ENCODE measurements around the gene THAP4.

THAP4 gene

DNA sequence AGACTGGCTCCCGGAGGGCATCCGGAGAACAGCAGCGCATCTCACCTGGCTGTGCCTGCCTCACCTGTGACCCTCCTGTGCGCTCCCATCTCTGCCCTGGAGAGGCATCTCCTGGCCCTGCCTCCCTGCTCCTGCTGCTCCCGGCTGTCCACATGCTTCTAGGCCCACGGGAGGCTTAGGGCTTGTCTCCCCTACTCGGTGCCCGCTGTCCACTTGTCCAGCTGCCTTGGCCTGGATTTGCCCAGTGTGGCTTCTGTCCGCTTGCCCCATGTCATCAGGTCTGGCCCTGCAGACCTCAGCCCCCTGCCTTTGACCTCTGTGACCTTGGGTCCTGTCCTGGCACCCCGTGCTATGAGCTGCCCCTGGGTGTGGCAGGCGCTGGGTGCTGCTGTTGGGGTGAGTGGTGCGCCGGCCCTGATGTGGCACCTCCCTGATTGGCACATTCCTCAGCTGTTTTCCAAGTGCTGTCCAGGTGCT, 73.9 kb downstream of the THAP4 start:
- no peak overlapping the region for H3K4me3 ChIP-seq (ENCODE audit: low read length)
- peaks cover 3% of the 10 kb centered on the region for H3K4me1 ChIP-seq (ENCODE audit: control insufficient read depth, low read depth, low read length)
- H3K9ac ChIP-seq (ENCODE audit: low read length): no peak overlapping the region
- H3K9me3 ChIP-seq (ENCODE audit: control insufficient read depth, low read depth, low read length): no peaks in the 10 kb centered on the region
- no peaks in the 10 kb centered on the region for H3K36me3 ChIP-seq (ENCODE audit: control insufficient read depth, low read depth, low read length)
- peaks cover 3% of the 10 kb centered on the region for H3K27me3 ChIP-seq (ENCODE audit: control insufficient read depth, insufficient read depth, low read length)
- H3K27ac ChIP-seq (ENCODE audit: low read length): no peak overlapping the region

GRCh38 chr2:241562269-241562891, 74.6 kb downstream of the THAP4 start:
- Histone ChIP-seq H3K4me3 (ENCODE audit: low read length) (no peak overlapping the region), H3K27ac (ENCODE audit: low read length) (no peak overlapping the region), H3K9ac (ENCODE audit: low read length) (no peak overlapping the region), H3K9me3 (ENCODE audit: control insufficient read depth, low read depth, low read length) (no peaks in the 10 kb centered on the region), H3K4me1 (ENCODE audit: control insufficient read depth, low read depth, low read length) (peaks cover 3% of the 10 kb centered on the region), H3K27me3 (ENCODE audit: control insufficient read depth, insufficient read depth, low read length) (peaks cover 6% of the 10 kb centered on the region), H3K36me3 (ENCODE audit: control insufficient read depth, low read depth, low read length) (no peaks in the 10 kb centered on the region)

DNA sequence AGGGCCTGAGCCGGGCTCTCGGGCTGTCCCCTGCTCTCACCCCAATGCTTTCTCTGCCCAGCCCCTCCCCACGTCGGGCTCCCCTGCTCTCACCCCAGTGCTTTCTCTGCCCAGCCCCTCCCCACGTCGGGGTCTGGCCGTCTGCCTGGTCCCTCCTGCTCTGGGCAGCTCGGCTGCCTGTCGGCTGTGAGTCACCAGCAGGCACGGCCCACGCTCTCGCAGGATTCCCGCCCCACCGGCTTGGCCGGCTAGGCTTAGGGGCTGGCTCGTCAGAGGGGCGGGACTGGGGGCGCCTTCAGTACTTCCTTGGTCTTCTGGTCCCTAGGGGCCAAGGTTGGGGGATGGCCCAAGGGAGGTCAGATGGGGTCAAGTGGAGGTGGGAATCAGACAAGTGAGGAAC, 75.1 kb downstream of the THAP4 start:
- H3K9ac ChIP-seq (ENCODE audit: low read length): no peak overlapping the region
- H3K4me3 ChIP-seq (ENCODE audit: low read length): no peak overlapping the region
- H3K27ac ChIP-seq (ENCODE audit: low read length): no peak overlapping the region
- no peaks in the 10 kb centered on the region for H3K9me3 ChIP-seq (ENCODE audit: control insufficient read depth, low read depth, low read length)
- H3K36me3 ChIP-seq (ENCODE audit: control insufficient read depth, low read depth, low read length): no peaks in the 10 kb centered on the region
- H3K27me3 ChIP-seq (ENCODE audit: control insufficient read depth, insufficient read depth, low read length): peaks cover 6% of the 10 kb centered on the region
- peaks cover 3% of the 10 kb centered on the region for H3K4me1 ChIP-seq (ENCODE audit: control insufficient read depth, low read depth, low read length)

- peaks cover 6% of the 10 kb centered on the region for H3K27me3 ChIP-seq (ENCODE audit: control insufficient read depth, insufficient read depth, low read length)
- no peaks in the 10 kb centered on the region for H3K36me3 ChIP-seq (ENCODE audit: control insufficient read depth, low read depth, low read length)
- H3K9ac ChIP-seq (ENCODE audit: low read length): no peak overlapping the region
- H3K4me1 ChIP-seq (ENCODE audit: control insufficient read depth, low read depth, low read length): peaks cover 3% of the 10 kb centered on the region
- H3K27ac ChIP-seq (ENCODE audit: low read length): no peak overlapping the region
- no peaks in the 10 kb centered on the region for H3K9me3 ChIP-seq (ENCODE audit: control insufficient read depth, low read depth, low read length)
- H3K4me3 ChIP-seq (ENCODE audit: low read length): no peak overlapping the region
Observed at GRCh38 chr2:241560883-241561474, 76.0 kb downstream of the THAP4 start.

- H3K27ac ChIP-seq (ENCODE audit: low read length): no peak overlapping the region
- no peaks in the 10 kb centered on the region for H3K36me3 ChIP-seq (ENCODE audit: control insufficient read depth, low read depth, low read length)
- peaks cover 3% of the 10 kb centered on the region for H3K4me1 ChIP-seq (ENCODE audit: control insufficient read depth, low read depth, low read length)
- peak overlapping the region; percentile 75 for H3K4me3 ChIP-seq (ENCODE audit: low read length)
- no peak overlapping the region for H3K9ac ChIP-seq (ENCODE audit: low read length)
- no peaks in the 10 kb centered on the region for H3K9me3 ChIP-seq (ENCODE audit: control insufficient read depth, low read depth, low read length)
- peaks cover 6% of the 10 kb centered on the region for H3K27me3 ChIP-seq (ENCODE audit: control insufficient read depth, insufficient read depth, low read length)
Observed at GRCh38 chr2:241560162-241560882, 76.6 kb downstream of the THAP4 start.

DNA sequence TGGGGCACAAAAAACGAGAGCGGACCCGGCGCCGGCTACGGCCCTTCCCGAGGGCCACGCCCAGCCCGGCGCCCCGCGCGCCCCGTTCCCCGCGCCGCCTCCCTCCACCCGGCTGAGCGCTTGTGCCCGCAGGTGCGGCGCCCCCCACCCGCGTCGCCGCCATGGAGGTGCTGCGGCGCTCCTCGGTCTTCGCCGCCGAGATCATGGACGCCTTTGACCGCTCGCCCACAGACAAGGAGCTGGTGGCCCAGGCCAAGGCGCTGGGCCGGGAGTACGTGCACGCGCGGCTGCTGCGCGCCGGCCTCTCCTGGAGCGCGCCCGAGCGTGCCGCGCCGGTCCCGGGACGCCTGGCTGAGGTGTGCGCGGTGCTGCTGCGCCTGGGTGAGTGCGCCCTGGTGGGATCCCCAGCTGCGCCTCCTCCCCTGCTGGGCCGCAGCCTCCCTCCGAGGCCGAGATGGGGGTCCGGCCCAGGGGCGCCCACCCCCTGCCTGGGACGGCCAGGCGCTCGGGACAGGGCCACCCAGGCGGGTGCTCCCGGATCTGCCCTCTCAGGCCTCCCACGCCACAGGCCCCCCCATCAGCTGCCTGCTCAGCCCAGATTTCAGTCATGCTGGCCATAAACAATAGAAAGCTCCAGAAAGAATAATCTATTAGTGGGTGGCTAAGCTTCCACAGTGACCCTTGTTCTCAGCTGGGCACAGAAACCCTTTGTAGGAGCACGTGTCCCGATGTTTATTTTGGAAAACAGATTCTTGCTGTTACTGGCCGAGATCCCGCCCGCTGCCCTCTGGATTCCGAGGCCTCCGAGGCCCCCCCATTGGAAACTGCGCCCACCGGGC, 77.4 kb downstream of the THAP4 start:
- peak overlapping the region; percentile 45 for H3K9ac ChIP-seq (ENCODE audit: low read length)
- H3K27ac ChIP-seq (ENCODE audit: low read length): no peak overlapping the region
- no peaks in the 10 kb centered on the region for H3K36me3 ChIP-seq (ENCODE audit: control insufficient read depth, low read depth, low read length)

DNA sequence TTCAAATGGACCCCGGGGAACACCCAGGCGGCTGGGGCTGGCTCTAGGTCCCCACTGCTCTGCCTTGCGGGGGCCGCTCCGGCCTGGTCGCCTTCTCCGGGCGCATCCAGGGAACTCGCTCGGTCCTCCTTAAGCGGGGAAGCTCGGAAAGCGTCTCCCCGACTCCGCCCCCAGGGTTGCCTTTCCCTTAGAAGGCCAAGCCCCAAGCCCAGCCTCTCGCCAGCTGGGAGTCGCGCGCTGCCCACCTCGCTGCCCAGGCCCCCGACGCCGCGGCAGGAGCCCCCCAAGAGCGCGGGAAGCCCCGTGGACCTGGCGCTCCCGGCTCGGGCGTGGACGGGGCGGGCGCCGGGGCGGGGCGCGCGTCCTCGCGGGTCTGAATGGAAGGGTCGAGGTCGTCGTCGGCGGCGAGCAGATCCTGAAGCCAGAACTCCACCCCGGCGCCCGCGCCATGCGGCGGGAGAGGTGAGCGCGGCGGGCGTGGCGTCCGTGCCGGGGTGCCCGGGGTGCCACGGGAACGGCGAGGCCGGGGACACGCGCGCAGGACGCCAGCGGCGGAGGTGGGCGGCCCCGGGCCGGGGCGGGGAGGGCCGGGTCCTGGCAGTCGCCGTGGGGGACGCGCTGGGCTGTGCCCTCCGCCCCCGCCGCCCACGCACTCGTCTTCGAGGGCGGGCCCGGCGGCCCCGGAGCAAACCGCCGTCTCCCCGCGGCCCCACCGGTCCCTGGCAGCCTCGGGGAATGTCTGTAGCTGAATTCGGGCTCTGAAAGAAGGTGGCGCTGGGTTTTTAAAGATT, 78.2 kb downstream of the THAP4 start, which contains the start of gene BOK:
Gene BOK (plus strand): TSS at position 214 of the 791 bp plus-strand sequence. CDS start 739 bp downstream, outside the sequence.
- Histone ChIP-seq H3K4me3 (ENCODE audit: low read length) (peak within 1 kb of the TSS; percentile 75), H3K9ac (ENCODE audit: low read length) (peak within 1 kb of the TSS; percentile 45), H3K27ac (ENCODE audit: low read length) (no peak within 1 kb of the TSS), H3K9me3 (ENCODE audit: control insufficient read depth, low read depth, low read length) (no peaks in the 10 kb centered on the region), H3K27me3 (ENCODE audit: control insufficient read depth, insufficient read depth, low read length) (peaks cover 6% of the 10 kb centered on the region), H3K36me3 (ENCODE audit: control insufficient read depth, low read depth, low read length) (no peaks in the 10 kb centered on the region), H3K4me1 (ENCODE audit: control insufficient read depth, low read depth, low read length) (peaks cover 3% of the 10 kb centered on the region)

More for the DNA sequence above, 77.4 kb downstream of the THAP4 start:
- peak overlapping the region; percentile 75 for H3K4me3 ChIP-seq (ENCODE audit: low read length)
- peaks cover 3% of the 10 kb centered on the region for H3K4me1 ChIP-seq (ENCODE audit: control insufficient read depth, low read depth, low read length)
- peaks cover 6% of the 10 kb centered on the region for H3K27me3 ChIP-seq (ENCODE audit: control insufficient read depth, insufficient read depth, low read length)
- H3K9me3 ChIP-seq (ENCODE audit: control insufficient read depth, low read depth, low read length): no peaks in the 10 kb centered on the region

DNA sequence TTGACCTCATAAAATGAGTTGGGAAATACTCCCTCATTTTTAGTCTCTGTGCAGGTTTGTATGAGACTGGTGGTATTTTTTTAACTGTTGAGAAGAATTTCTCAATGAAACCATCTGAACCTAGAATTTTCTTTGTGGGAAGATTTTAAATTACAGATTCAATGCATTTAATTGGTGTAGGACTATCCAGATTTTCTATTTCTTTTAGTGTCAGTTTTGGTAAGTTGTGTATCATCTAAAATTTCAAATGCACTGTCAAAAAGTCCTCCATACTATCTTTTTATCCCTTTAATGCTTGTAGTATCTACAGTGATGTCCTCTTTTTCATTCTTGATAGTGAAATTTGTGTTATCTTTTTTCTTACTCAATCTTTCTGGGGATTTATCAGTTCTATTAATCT, 80.2 kb downstream of the THAP4 start:
- Histone ChIP-seq H3K9me3 (ENCODE audit: control insufficient read depth, low read depth, low read length) (no peaks in the 10 kb centered on the region), H3K36me3 (ENCODE audit: control insufficient read depth, low read depth, low read length) (no peaks in the 10 kb centered on the region), H3K4me3 (ENCODE audit: low read length) (no peak overlapping the region), H3K27me3 (ENCODE audit: control insufficient read depth, insufficient read depth, low read length) (peaks cover 6% of the 10 kb centered on the region), H3K9ac (ENCODE audit: low read length) (no peak overlapping the region), H3K4me1 (ENCODE audit: control insufficient read depth, low read depth, low read length) (peaks cover 3% of the 10 kb centered on the region), H3K27ac (ENCODE audit: low read length) (no peak overlapping the region)

DNA sequence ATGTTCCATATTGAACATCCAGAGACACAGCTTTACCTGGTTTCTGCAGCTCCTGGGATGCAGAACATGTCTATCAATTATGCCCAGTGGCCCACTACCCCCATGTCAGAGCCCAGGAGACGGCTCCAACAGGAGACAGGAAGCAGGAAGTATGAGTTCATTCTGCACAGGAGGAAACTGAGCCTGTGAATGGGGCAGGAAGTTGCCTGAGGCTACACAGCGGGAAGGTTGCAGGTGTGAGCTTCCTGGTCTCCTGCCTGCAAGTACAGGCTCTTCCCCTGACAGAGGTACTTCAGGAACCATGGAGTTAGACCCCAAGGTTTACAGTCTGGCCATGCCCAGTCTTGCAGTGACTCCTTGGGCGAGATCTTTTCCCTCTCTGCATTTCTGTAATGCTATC, 81.2 kb downstream of the THAP4 start:
- H3K27ac ChIP-seq (ENCODE audit: low read length): no peak overlapping the region
- peaks cover 3% of the 10 kb centered on the region for H3K4me1 ChIP-seq (ENCODE audit: control insufficient read depth, low read depth, low read length)
- no peak overlapping the region for H3K4me3 ChIP-seq (ENCODE audit: low read length)
- no peak overlapping the region for H3K9ac ChIP-seq (ENCODE audit: low read length)
- peaks cover 6% of the 10 kb centered on the region for H3K27me3 ChIP-seq (ENCODE audit: control insufficient read depth, insufficient read depth, low read length)
- H3K9me3 ChIP-seq (ENCODE audit: control insufficient read depth, low read depth, low read length): no peaks in the 10 kb centered on the region
- H3K36me3 ChIP-seq (ENCODE audit: control insufficient read depth, low read depth, low read length): no peaks in the 10 kb centered on the region

- H3K27me3 ChIP-seq (ENCODE audit: control insufficient read depth, insufficient read depth, low read length): peaks cover 6% of the 10 kb centered on the region
- no peaks in the 10 kb centered on the region for H3K9me3 ChIP-seq (ENCODE audit: control insufficient read depth, low read depth, low read length)
- no peaks in the 10 kb centered on the region for H3K4me1 ChIP-seq (ENCODE audit: control insufficient read depth, low read depth, low read length)
- H3K36me3 ChIP-seq (ENCODE audit: control insufficient read depth, low read depth, low read length): no peaks in the 10 kb centered on the region
- H3K27ac ChIP-seq (ENCODE audit: low read length): no peak overlapping the region
- H3K9ac ChIP-seq (ENCODE audit: low read length): no peak overlapping the region
- H3K4me3 ChIP-seq (ENCODE audit: low read length): no peak overlapping the region
Observed at GRCh38 chr2:241554610-241555322, 82.2 kb downstream of the THAP4 start.
